H9 (cell line): ENCODE measurements around the gene NTMT1. TPM values are rescaled to one million over a fixed set of nuclear protein-coding genes. Genes with fewer than 3 reads are reported as not detected.

Experiments
- DNase-seq: peaks from one replicate; pipeline ENCODE4 v3.0.0-alpha.2; 2017
- H2AFZ ChIP-seq: one replicate; pipeline ENCODE4 v1.6.1; 2013; ENCODE audit warnings: mild to moderate bottlenecking, low read length, control low read depth, moderate library complexity
- H2AK5ac ChIP-seq: 2 replicates; pipeline ENCODE4 v1.6.1; 2013; ENCODE audit warnings: low read length, control low read depth, mixed read lengths; ENCODE audit not compliant: insufficient read length
- H2BK120ac ChIP-seq: one replicate; pipeline ENCODE4 v1.6.1; 2013; ENCODE audit warnings: low read depth, mild to moderate bottlenecking, low read length, control low read depth, inconsistent platforms; ENCODE audit not compliant: poor library complexity, severe bottlenecking
- H2BK12ac ChIP-seq: 2 replicates; pipeline ENCODE4 v1.6.1; 2013; ENCODE audit warnings: low read length, control low read depth, mixed read lengths, low read depth; ENCODE audit not compliant: insufficient read length
- H2BK15ac ChIP-seq: 2 replicates; pipeline ENCODE4 v1.6.1; 2013; ENCODE audit warnings: low read depth, low read length, control low read depth
- H2BK20ac ChIP-seq: one replicate; pipeline ENCODE4 v1.6.1; 2013; ENCODE audit warnings: low read depth, mild to moderate bottlenecking, low read length, control low read depth, inconsistent platforms; ENCODE audit not compliant: poor library complexity, severe bottlenecking
- H2BK5ac ChIP-seq: 2 replicates; pipeline ENCODE4 v1.6.1; 2013; ENCODE audit warnings: low read length, control low read depth, mixed read lengths; ENCODE audit not compliant: insufficient read length
- H3K14ac ChIP-seq: 2 replicates; pipeline ENCODE4 v1.6.1; 2013; ENCODE audit warnings: low read length, control low read depth; ENCODE audit not compliant: insufficient read depth
- H3K18ac ChIP-seq: 2 replicates; pipeline ENCODE4 v1.6.1; 2013; ENCODE audit warnings: low read depth, mild to moderate bottlenecking, mixed read lengths, low read length, control low read depth; ENCODE audit not compliant: insufficient read length
- H3K23ac ChIP-seq: 2 replicates; pipeline ENCODE4 v1.6.1; 2013; ENCODE audit warnings: low read length, control low read depth, mixed read lengths, low read depth; ENCODE audit not compliant: insufficient read length
- H3K23me2 ChIP-seq: 2 replicates; pipeline ENCODE4 v1.6.1; 2013; ENCODE audit warnings: low read depth, mild to moderate bottlenecking, mixed read lengths, low read length, control low read depth; ENCODE audit not compliant: insufficient read length, poor library complexity, severe bottlenecking
- H3K27ac ChIP-seq: 2 replicates; pipeline ENCODE4 v1.5.1; 2013; ENCODE audit warnings: low read length, control low read depth, mixed read lengths, low read depth; ENCODE audit not compliant: insufficient read length
- H3K27me3 ChIP-seq: 2 replicates; pipeline ENCODE4 v1.6.1; 2013; ENCODE audit warnings: low read length, control low read depth, inconsistent platforms; ENCODE audit not compliant: insufficient read depth
- H3K4ac ChIP-seq: 2 replicates; pipeline ENCODE4 v1.6.1; 2013; ENCODE audit warnings: low read depth, mild to moderate bottlenecking, control low read depth, inconsistent platforms, low read length, moderate library complexity
- H3K4me1 ChIP-seq: 2 replicates; pipeline ENCODE4 v1.6.1; 2013; ENCODE audit warnings: low read length, control low read depth, inconsistent platforms; ENCODE audit not compliant: insufficient read depth
- H3K4me2 ChIP-seq: 2 replicates; pipeline ENCODE4 v1.6.1; 2013; ENCODE audit warnings: low read length, control low read depth, mixed read lengths; ENCODE audit not compliant: insufficient read length, insufficient read depth
- H3K56ac ChIP-seq: 2 replicates; pipeline ENCODE4 v1.6.1; 2013; ENCODE audit warnings: low read depth, mild to moderate bottlenecking, mixed read lengths, low read length, control low read depth; ENCODE audit not compliant: insufficient read length
- H3K79me1 ChIP-seq: 2 replicates; pipeline ENCODE4 v1.6.1; 2013; ENCODE audit warnings: low read depth, mild to moderate bottlenecking, moderate library complexity, low read length, control low read depth, inconsistent platforms; ENCODE audit not compliant: insufficient read depth, poor library complexity, severe bottlenecking
- H3K79me2 ChIP-seq: 2 replicates; pipeline ENCODE4 v1.6.1; 2013; ENCODE audit warnings: low read length, control low read depth, inconsistent platforms; ENCODE audit not compliant: insufficient read depth
- H3K9ac ChIP-seq: 2 replicates; pipeline ENCODE4 v1.6.1; 2013; ENCODE audit warnings: low read length, control low read depth, mixed read lengths; ENCODE audit not compliant: insufficient read length; ENCODE audit errors: extremely low read depth
- H3K9me3 ChIP-seq: one replicate; pipeline ENCODE4 v1.6.1; 2013; ENCODE audit warnings: low read depth, low read length, inconsistent platforms; ENCODE audit not compliant: control insufficient read depth
- H3T11ph ChIP-seq: one replicate; pipeline ENCODE4 v1.6.1; 2013; ENCODE audit warnings: mild to moderate bottlenecking, low read length, control low read depth, inconsistent platforms
- H4K20me1 ChIP-seq: one replicate; pipeline ENCODE4 v1.6.1; 2013; ENCODE audit not compliant: control insufficient read depth, insufficient read length, insufficient read depth
- H4K5ac ChIP-seq: 2 replicates; pipeline ENCODE4 v1.6.1; 2013; ENCODE audit warnings: low read depth, mild to moderate bottlenecking, mixed read lengths, low read length, control low read depth; ENCODE audit not compliant: insufficient read length
- H4K8ac ChIP-seq: replicated peaks from 2 replicates; pipeline ENCODE4 v1.6.1; 2013; ENCODE audit warnings: low read length, control low read depth, mixed read lengths, low read depth; ENCODE audit not compliant: insufficient read length
- H4K91ac ChIP-seq: 2 replicates; pipeline ENCODE4 v1.6.1; 2013; ENCODE audit warnings: low read depth, mild to moderate bottlenecking, moderate library complexity, mixed read lengths, low read length, control low read depth; ENCODE audit not compliant: insufficient read length
- H3K27ac Mint-ChIP-seq, 3 experiments: 2 replicates in 2 of 3; 3 replicates in 1 of 3; pipeline ENCODE4 v1.8.0; 2020 to 2021; ENCODE audit warnings: mixed read lengths in 3 of 3, mild to moderate bottlenecking in 1 of 3, moderate library complexity in 1 of 3
- H3K27me3 Mint-ChIP-seq: 2 replicates; pipeline ENCODE4 v1.8.0; 2021; ENCODE audit warnings: low read depth, mild to moderate bottlenecking, moderate library complexity, mixed read lengths
- H3K36me3 Mint-ChIP-seq, 3 experiments: 2 replicates in 2 of 3; 3 replicates in 1 of 3; pipeline ENCODE4 v1.8.0; 2020 to 2021; ENCODE audit warnings: low read depth in 3 of 3, mixed read lengths in 3 of 3; ENCODE audit not compliant: insufficient read depth in 1 of 3
- H3K4me1 Mint-ChIP-seq, 2 experiments: 2 replicates each; pipeline ENCODE4 v1.8.0; 2020; ENCODE audit warnings: mixed read lengths in 2 of 2
- H3K4me3 Mint-ChIP-seq, 2 experiments: 2 replicates in 1 of 2; 3 replicates in 1 of 2; pipeline ENCODE4 v1.8.0; 2020 to 2021; ENCODE audit warnings: mild to moderate bottlenecking in 2 of 2, mixed read lengths in 2 of 2, moderate library complexity in 1 of 2
- H3K9me3 Mint-ChIP-seq, 2 experiments: 2 replicates in 1 of 2; 3 replicates in 1 of 2; pipeline ENCODE4 v1.8.0; 2020; ENCODE audit warnings: mild to moderate bottlenecking in 2 of 2, mixed read lengths in 2 of 2, moderate library complexity in 1 of 2
- CTCF ChIP-seq: fragments of 200-600 bp; sonication (generic); conservative IDR thresholded peaks from 3 replicates; pipeline ENCODE4 v1.8.0; 2021; ENCODE audit warnings: antibody characterized with exemption, mild to moderate bottlenecking
- WGBS: extraction: QIAGEN DNeasy Blood & Tissue Kit; methylation state at CpG from one replicate; pipeline ENCODE4 v1.1.7; 2013; ENCODE audit warnings: missing lambda C conversion rate, low lambda C conversion rate, mixed read lengths; ENCODE audit not compliant: insufficient read length; ENCODE audit errors: extremely low coverage; 5-methylcytosine and 5-hydroxymethylcytosine counted together
- total RNA-seq: library from RNA; stranded (reverse); gene quantifications from 2 replicates; pipeline ENCODE4 v1.2.1, GENCODE V29; 2021

The NTMT1 gene
- total RNA-seq, 1 experiment from 2014 or later, result 57.9 TPM

GRCh38 chr9:129601082-129601674 is 24.8 kb upstream of the NTMT1 start:
- Histone ChIP-seq H3K4ac (no peak overlapping the region), H3K23me2 (peaks cover 12% of the 10 kb centered on the region), H3K56ac (no peak overlapping the region), H3K18ac (no peak overlapping the region), H4K91ac (no peak overlapping the region), H3K79me2 (no peaks in the 10 kb centered on the region), H4K20me1 (no peaks in the 10 kb centered on the region), H4K5ac (no peak overlapping the region), H2AK5ac (no peak overlapping the region), H3K14ac (no peak overlapping the region), H2BK12ac (no peak overlapping the region), H2BK120ac (no peak overlapping the region), H3K23ac (no peak overlapping the region), H3K4me1 (peaks cover 3% of the 10 kb centered on the region; the same call in 1 of the 2 replicates), H3K79me1 (no peaks in the 10 kb centered on the region), H3K9me3 (no peaks in the 10 kb centered on the region), H3K4me2 (no peak overlapping the region), H3T11ph (no peak overlapping the region), H3K27ac (no peak overlapping the region), H2BK15ac (no peak overlapping the region), H4K8ac (no peak overlapping the region), H2BK5ac (no peak overlapping the region), H2AFZ (no peak overlapping the region), H3K9ac (no peak overlapping the region), H3K27me3 (0 out of 2 replicates have a peak, but pooled peaks cover 2% of the 10 kb centered on the region), H2BK20ac (no peak overlapping the region)
- Mint-ChIP-seq H3K4me1 (peaks cover 19 to 25% of the 10 kb centered on the region in 2 experiments), H3K36me3 (no peaks in the 10 kb centered on the region), H3K27ac (no peak overlapping the region), H3K4me3 (no peak overlapping the region), H3K9me3 (no peaks in the 10 kb centered on the region; a peak in 1 of 5 replicates), H3K27me3 (peaks cover 17% of the 10 kb centered on the region)
- WGBS, result no CpG with 5 or more reads among the region's 9 CpGs
- DNase-seq, result no peak
- no peak for TF ChIP-seq CTCF
